Dedifferentiated amniotic fluid mesenchymal stem cell (primary cell): Measurements from ENCODE around the gene SLC12A5.
"Not testable (repeated sequence)": the region's sequence is repeated elsewhere in the genome, so short reads cannot be mapped to it uniquely, and the experiment has no call there.

Source experiments
- DNase-seq: peaks from one replicate; pipeline ENCODE4 v3.0.0-alpha.2; 2016; ENCODE audit errors: extremely low spot score

The SLC12A5 gene

GRCh38 chr20:46028772-46029371, at the start of gene SLC12A5:
SLC12A5 (plus strand) TSS chr20:46029215; CDS start chr20:46029345, 130 bp downstream.
- DNase-seq = no peak

GRCh38 chr20:45981261-45981660, 47.8 kb upstream of the SLC12A5 start:
- DNase-seq = no peak

- no peak for DNase-seq
Observed at GRCh38 chr20:45983279-45983743, 45.7 kb upstream of the SLC12A5 start.

- DNase-seq = no peak
Observed at GRCh38 chr20:45985573-45985972, 43.4 kb upstream of the SLC12A5 start.

GRCh38 chr20:45987108-45987780, 41.8 kb upstream of the SLC12A5 start:
- DNase-seq = no peak

- not testable (repeated sequence) for DNase-seq
Observed at GRCh38 chr20:45988830-45989229, 40.2 kb upstream of the SLC12A5 start.

GRCh38 chr20:45991616-45992015, 37.4 kb upstream of the SLC12A5 start:
- no peak for DNase-seq

- DNase-seq = peak; percentile 49
Observed at GRCh38 chr20:45993197-45993951, 35.6 kb upstream of the SLC12A5 start.

GRCh38 chr20:45994761-45995493, 34.1 kb upstream of the SLC12A5 start:
- no peak for DNase-seq

GRCh38 chr20:45995495-45996097, 33.4 kb upstream of the SLC12A5 start:
- DNase-seq = not testable (repeated sequence)

GRCh38 chr20:45997187-45997586, 31.8 kb upstream of the SLC12A5 start:
- DNase-seq = no peak

GRCh38 chr20:45998337-45998736, 30.7 kb upstream of the SLC12A5 start:
- DNase-seq = no peak

- no peak for DNase-seq
Observed at GRCh38 chr20:45998761-45999160, 30.3 kb upstream of the SLC12A5 start.

- DNase-seq = no peak
Observed at GRCh38 chr20:45999557-46000261, 29.3 kb upstream of the SLC12A5 start.

- no peak for DNase-seq
Observed at GRCh38 chr20:46000262-46000996, 28.6 kb upstream of the SLC12A5 start.

GRCh38 chr20:46001498-46001897, 27.5 kb upstream of the SLC12A5 start:
- no peak for DNase-seq

- DNase-seq = no peak
Observed at GRCh38 chr20:46002008-46002407, 27.0 kb upstream of the SLC12A5 start.

GRCh38 chr20:46004187-46004586, 24.8 kb upstream of the SLC12A5 start:
- DNase-seq = no peak

- DNase-seq = no peak
Observed at GRCh38 chr20:46004889-46005473, 24.0 kb upstream of the SLC12A5 start.
